ENCODE measurements around the gene PDE1C.
A peak's percentile ranks its signal among the peaks of the same experiment; 100 is the strongest.

Gene PDE1C

DNA sequence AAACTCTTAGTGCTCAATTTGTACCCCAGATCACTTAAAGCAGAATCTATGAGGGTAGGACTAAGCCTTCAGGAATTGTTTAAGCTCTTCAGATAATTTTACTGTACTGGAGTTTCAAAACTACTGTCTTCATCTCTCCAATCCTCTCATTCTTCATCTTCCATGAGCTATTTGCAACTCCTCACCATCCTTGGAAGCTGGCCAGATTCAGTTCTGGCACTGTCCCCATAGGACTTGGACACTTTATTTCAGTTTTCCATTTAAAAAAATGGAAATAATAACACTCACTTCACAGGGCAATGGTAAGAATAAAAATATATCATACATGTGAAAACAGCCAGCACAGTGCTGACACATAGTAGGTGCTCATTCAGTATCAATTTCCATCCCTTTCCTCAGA, 308.6 kb downstream of the PDE1C start:
- DNase-seq, result no peak

DNA sequence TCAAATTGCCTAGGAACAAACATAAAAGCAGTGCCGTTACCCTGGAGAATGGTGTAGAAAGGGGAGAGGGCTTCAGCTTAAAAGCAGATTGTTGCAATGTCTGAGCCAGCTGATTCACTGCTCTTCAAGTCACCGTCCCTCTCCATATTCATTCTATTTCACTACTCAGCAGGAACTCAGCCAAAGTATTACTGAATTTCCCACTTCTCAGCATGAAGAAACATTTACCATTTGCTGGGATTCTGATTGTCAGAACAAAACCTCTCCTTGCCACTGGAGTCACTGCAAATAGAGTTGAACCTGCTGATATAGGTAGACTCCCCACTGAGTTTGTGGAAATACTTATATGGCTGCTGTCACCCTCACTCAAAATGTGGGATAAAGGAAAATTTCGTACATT, 311.5 kb downstream of the PDE1C start:
- DNase-seq, result no peak

GRCh38 chr7:31751726-31752125, 318.5 kb downstream of the PDE1C start:
- no peak for DNase-seq

GRCh38 chr7:31748084-31748483, 322.1 kb downstream of the PDE1C start:
- no peak for DNase-seq

- no peak for DNase-seq
Measured at GRCh38 chr7:31747553-31747952, 322.7 kb downstream of the PDE1C start.

DNA sequence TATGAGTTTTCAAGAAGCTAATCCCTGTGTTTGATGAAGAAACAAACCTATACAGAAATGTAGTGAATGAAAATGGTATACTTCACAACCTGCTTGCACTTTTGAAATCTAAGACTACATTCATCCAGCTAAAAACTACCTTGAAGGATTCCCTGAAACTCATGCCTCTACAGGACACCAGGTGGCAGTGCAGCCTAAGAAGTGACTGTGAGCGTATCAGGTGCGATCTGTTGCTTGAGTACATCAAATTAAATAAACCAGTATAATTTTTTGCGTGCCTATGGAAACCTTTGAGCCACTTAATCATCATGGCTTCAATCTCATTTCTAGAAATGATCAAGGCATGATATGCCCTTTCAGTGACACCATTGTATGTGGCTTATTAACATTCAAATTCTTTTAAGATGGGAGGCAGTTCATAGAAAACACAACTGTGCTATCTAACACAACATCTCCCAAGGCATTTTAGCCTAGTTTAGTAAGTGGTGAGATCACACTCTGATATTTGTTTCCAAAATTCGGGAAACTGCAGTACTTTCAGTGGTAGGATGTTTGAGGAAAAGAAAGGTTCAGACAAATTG, 325.8 kb downstream of the PDE1C start:
- peak; percentile 56 for DNase-seq

- no peak for DNase-seq
Measured at GRCh38 chr7:31741852-31742251, 328.4 kb downstream of the PDE1C start.

GRCh38 chr7:31735991-31736982, 333.9 kb downstream of the PDE1C start:
- peak; percentile 41 for DNase-seq

DNA sequence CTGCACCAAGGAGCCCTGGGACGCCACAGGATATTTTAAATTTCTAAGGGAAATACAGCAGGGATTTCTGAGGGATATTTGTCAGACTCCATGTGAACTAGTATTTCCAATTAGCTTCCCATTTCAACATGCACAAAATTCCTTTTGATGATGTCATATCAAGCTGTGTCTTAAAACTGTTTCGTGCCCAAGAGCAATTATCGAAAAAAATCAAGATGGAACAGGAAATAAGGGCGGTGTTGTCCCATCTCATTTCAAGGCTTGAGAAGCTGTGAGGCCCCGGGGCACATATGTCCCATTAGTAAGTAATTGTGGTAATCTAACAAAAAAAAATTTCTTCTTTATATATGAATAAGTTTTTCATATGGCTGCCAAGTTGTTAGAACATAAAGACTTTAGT, 335.8 kb downstream of the PDE1C start:
- DNase-seq, result no peak

DNA sequence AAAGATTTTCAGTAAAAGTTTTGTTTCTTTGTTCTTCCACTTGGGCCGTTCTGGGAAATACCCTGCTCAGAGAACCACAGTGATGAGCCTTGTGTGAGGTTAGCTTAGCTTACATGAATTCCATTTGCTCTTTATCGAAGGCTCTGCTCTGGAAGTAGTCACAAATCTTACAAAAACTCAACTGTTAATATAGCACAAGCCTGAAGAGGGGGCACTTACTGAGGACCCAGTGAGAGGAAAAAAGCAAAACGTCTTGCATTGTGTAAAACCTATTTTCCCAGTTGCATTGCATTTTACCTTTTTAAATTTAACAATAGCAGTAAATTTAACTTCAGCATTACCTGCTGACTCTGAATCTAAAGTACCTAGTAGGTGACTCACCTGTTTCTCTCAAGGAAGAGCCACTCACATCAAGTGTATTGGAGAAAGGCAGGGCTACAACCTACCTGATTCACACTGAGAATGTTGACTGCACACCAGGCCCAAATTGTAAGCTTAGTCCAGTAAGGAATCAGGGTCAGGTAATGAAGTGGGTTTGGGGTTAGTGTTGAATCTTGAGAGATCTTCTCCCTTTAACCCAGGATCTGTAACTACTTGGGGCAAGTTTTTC, 340.9 kb downstream of the PDE1C start:
- DNase-seq, result peak; percentile 3

DNA sequence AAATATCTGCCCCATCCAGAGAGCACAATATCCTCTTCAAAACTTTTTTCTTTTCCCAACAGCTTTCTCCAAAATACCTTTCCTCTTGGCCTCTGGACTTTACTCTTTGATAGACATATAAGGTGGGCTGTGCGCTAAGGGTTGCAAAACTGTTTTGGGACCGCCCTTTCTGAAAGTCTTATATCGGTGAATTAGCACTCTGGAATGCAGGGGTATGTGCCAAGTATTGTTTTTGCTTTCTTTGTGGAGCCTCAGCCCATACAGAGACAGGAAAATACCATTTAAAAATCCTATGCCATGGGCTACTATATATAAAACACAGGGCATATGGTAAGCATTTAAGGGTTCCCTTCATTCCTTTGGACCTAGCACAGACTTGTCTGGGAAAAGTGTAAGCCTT, 345.5 kb downstream of the PDE1C start:
- DNase-seq, result no peak

DNA sequence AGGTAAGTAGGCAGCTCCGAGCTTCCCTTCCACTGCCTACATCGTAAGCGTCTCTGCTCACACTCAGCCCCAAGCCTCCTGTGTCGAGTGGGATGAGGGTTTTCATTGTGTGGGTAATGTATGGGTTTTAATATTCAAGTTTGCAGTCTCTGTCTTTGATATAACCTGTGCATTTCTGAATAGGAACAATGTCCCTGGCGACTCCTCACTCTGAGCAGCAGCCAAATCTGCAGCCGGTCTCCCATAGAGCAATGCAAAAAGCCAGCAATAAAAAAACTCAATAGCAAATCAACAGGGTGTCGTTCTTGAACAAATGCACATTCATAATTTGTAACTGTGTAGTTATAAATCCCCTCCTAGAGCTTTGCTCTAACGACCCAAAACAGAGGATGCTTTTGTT, 349.8 kb downstream of the PDE1C start:
- no peak for DNase-seq

DNA sequence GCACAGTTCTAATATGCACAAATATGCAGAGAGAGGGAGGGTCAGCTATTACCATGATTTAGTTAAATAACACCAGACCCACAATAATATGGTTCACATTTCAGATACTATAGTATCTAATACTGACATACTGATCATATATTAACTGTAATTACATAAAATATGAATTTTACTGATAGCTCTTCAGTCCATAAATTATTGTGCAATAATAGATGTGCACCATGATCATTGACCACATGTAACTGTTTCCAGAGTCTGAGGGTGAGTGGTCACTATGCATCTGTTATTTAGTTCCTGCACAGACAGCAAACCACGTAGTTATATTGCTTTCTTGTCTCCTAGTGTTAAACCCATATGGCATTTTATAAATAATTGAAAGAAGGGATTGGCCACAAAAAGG, 353.9 kb downstream of the PDE1C start:
- no peak for DNase-seq

- DNase-seq, result no peak
Measured at GRCh38 chr7:31710171-31710570, 360.0 kb downstream of the PDE1C start.

DNA sequence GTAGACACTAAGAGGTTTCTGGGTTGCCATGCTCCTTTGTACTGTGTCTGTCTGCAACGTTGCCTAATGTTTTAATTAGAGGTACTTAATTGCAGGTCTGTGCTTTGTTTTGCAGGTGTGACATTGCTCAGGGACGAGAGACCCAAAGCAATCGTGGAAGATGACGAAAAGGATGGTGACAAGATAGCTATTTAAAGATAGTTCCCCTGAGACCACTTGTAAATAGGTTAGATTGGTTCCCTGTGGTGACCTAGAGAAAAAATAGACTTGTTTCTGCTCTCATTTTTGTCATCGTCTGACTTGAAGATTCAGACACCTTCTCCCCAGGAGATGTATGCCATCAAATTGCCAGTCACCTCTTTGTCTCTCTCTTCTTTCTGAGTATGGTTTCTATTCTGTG, 363.1 kb downstream of the PDE1C start:
- no peak for DNase-seq

DNA sequence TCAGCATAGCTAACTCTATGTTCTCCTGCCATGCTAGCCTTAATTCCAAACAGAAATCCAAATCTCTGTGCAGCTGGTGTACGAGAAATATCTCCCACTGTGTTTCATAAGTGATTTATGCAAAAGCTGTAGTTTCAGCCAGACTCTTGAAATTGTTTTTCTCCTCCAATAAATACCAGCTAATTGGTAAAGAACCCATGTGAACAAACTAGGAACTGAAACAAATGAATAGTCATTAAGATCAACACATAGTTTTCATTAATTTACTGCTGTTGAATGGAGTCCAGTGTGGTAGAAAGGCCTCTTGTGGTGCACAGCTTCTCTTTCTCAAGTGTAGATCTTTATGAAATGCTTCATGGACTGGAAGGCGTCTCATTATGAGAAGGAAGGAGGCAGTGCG, 364.8 kb downstream of the PDE1C start:
- DNase-seq, result no peak

DNA sequence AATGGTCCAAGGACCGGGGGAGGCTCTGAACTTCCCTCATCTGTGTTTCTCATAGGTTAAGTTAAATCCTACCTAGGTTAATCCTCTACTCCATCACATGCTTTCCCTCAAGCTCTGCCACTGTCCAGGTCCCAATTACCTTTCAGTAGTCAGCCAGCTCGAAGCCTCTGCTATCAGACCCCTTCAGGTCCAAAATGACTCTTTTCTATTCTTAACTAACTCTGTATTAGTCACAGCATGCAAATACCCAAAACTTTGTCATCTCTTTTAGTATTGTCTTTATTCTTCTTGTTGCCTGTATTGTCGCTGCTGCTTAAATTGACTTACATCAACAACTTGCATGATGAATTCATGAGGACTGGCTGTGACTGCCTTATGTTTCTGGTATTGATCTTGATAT, 367.9 kb downstream of the PDE1C start:
- DNase-seq, result no peak

All from HCEC 1CT (cell line).